Fibroblast of upper back skin (primary cell): Measurements from ENCODE around the gene C4orf50.
"Not testable (repeated sequence)": the region's sequence is repeated elsewhere in the genome, so short reads cannot be mapped to it uniquely, and the experiment has no call there.

Experiments
- DNase-seq: peaks from one replicate; pipeline ENCODE4 v3.0.0-alpha.2; 2013

The C4orf50 gene

GRCh38 chr4:5964030-5964429 lies 54.2 kb downstream of the C4orf50 start:
- DNase-seq: no peak

- DNase-seq: no peak
Observed at GRCh38 chr4:5963611-5964010, 54.6 kb downstream of the C4orf50 start.

- DNase-seq: no peak
Observed at GRCh38 chr4:5962416-5962815, 55.8 kb downstream of the C4orf50 start.

- DNase-seq: no peak
Observed at GRCh38 chr4:5960252-5960880, 57.9 kb downstream of the C4orf50 start.

- DNase-seq: no peak
Observed at GRCh38 chr4:5959211-5959982, 58.8 kb downstream of the C4orf50 start.

GRCh38 chr4:5958199-5958735 lies 60.0 kb downstream of the C4orf50 start:
- no peak for DNase-seq

- DNase-seq: no peak
Observed at GRCh38 chr4:5957076-5957475, 61.2 kb downstream of the C4orf50 start.

GRCh38 chr4:5956285-5957021 lies 61.8 kb downstream of the C4orf50 start:
- no peak for DNase-seq

- no peak for DNase-seq
Observed at GRCh38 chr4:5955856-5956255, 62.4 kb downstream of the C4orf50 start.

GRCh38 chr4:5955201-5955821 lies 62.9 kb downstream of the C4orf50 start:
- DNase-seq: no peak

GRCh38 chr4:5954056-5954760 lies 64.0 kb downstream of the C4orf50 start:
- no peak for DNase-seq

- DNase-seq: no peak
Observed at GRCh38 chr4:5952975-5953951, 65.0 kb downstream of the C4orf50 start.

GRCh38 chr4:5952286-5952974 lies 65.8 kb downstream of the C4orf50 start:
- no peak for DNase-seq

- DNase-seq: not testable (repeated sequence)
Observed at GRCh38 chr4:5946653-5947052, 71.6 kb downstream of the C4orf50 start.

GRCh38 chr4:5945936-5946335 lies 72.3 kb downstream of the C4orf50 start:
- DNase-seq: no peak

- no peak for DNase-seq
Observed at GRCh38 chr4:5945171-5945570, 73.1 kb downstream of the C4orf50 start.

- DNase-seq: no peak
Observed at GRCh38 chr4:5943561-5943960, 74.7 kb downstream of the C4orf50 start.

- DNase-seq: no peak
Observed at GRCh38 chr4:5942947-5943346, 75.3 kb downstream of the C4orf50 start.

- DNase-seq: no peak
Observed at GRCh38 chr4:5941601-5942000, 76.6 kb downstream of the C4orf50 start.

- DNase-seq: peak; percentile 2
Observed at GRCh38 chr4:5940470-5941203, 77.6 kb downstream of the C4orf50 start.
